Mucosa of descending colon (tissue), 3 donors: Measurements from ENCODE around the gene HLA-DQA1. TPM values are rescaled to one million over a fixed set of nuclear protein-coding genes. Genes with fewer than 3 reads are reported as not detected.
A peak's percentile ranks its signal among the peaks of the same experiment; 100 is the strongest.
"Not testable (repeated sequence)": the region's sequence is repeated elsewhere in the genome, so short reads cannot be mapped to it uniquely, and the experiment has no call there.

Experiments
- ATAC-seq: fragments of 200-7000 bp; cut with Tn5 transposase; one replicate; pipeline ENCODE4 v1.9.1; 2020; ENCODE audit warnings: mild to moderate bottlenecking, moderate library complexity
- DNase-seq, 3 donors: peaks; one replicate each; pipeline ENCODE4 v3.0.0-alpha.2; 2020
- H3K36me3 ChIP-seq: fragments of 200-600 bp; one replicate; pipeline ENCODE4 v1.8.0; 2021; ENCODE audit warnings: low read depth, mild to moderate bottlenecking
- H3K4me1 ChIP-seq: fragments of 200-600 bp; one replicate; pipeline ENCODE4 v1.8.0; 2021; ENCODE audit warnings: low read depth, mild to moderate bottlenecking
- H3K4me3 ChIP-seq: fragments of 200-600 bp; one replicate; pipeline ENCODE4 v1.8.0; 2021; ENCODE audit warnings: mild to moderate bottlenecking
- H3K9me3 ChIP-seq: fragments of 200-600 bp; one replicate; pipeline ENCODE4 v1.8.0; 2021; ENCODE audit warnings: mild to moderate bottlenecking
- CTCF ChIP-seq: fragments of 200-600 bp; IDR thresholded peaks from one replicate; pipeline ENCODE4 v1.8.0; 2022; ENCODE audit warnings: antibody characterized with exemption, mild to moderate bottlenecking
- intact Hi-C, 2 donors: fragments of 100-400 bp; cut with DNase I in 1 of 2; cut with micrococcal nuclease in 1 of 2; formaldehyde crosslinking; loops; one replicate each; pipeline versions ENCODE4 v1.11.0 to v1.11.1; 2022; cut with DNase I, micrococcal nuclease
- long read RNA-seq, 2 donors: library from polyadenylated mRNA; unstranded; transcript quantifications; one replicate each; pipeline ENCODE4 v2.0.0, GENCODE V29; 2019 to 2021
- total RNA-seq, 3 donors: library from RNA; stranded (reverse); fragmentation: NEBNext Ultra II Directional in 2 of 3; extraction: Animal tissue kit (Norgen Biotek cat#: 25700) in 2 of 3; gene quantifications; one replicate each; pipeline versions ENCODE4 v1.2.1 to v1.2.4, GENCODE V29; 2021 to 2023
- donor health status: DM: no; HTN: no; CAD: no; lungs with moderate emphysema.
- donor health status: DM: no; HTN: no; CAD: no.
- donor health status: DM: no; HTN: yes; CAD: no.

HLA-DQA1 gene
- total RNA-seq = 10 to 100 TPM in 2 of 3 donors, 1 to 10 TPM in 1; 9.9 to 36.2 (median 24.1) TPM
- long read RNA-seq, donor 1, partial matches to known transcripts = 0 of 5 reads
- long read RNA-seq, donor 1, other reads (novel, unspliced or antisense) = 1 of 5 reads
- long read RNA-seq, donor 2, transcript HLA-DQA1-201 (5 exons, 1,591 nt) = major isoform, 11 of 12 reads
- long read RNA-seq, donor 2, partial matches to known transcripts = 1 of 12 reads
- long read RNA-seq, donor 2, other reads (novel, unspliced or antisense) = 0 of 12 reads

DNA sequence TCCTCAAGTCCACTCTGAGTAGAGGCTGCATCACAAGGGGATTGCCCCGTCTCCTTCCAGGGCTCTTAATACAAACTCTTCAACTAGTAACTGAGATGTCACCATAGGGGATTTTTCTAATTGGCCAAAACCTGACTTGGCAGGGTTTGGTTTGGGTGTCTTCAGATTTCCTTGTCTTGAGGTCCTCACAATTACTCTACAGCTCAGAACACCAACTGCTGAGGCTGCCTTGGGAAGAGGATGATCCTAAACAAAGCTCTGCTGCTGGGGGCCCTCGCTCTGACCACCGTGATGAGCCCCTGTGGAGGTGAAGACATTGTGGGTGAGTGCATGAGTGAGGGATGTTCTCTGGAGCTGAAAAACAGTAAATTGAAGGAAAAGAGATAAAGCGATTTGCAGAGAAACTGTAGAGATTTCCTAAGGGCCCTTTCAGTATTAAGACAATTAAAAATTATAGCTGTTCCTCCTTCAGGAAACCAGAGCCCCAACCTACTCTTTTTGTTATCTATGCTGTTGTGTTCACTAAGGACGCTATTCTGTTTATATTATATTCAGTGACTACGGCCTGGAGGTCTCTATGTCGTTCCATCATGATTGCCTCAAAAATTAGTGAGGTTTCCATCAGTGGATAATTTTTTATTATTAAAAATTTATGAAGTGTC lies at the start of gene HLA-DQA1:
HLA-DQA1 (plus strand) TSS at position 188 of the 662 bp plus-strand sequence; CDS start at position 241, 53 bp downstream.
- no peak for TF ChIP-seq CTCF
- H3K36me3 ChIP-seq = no peaks in the 10 kb centered on the region
- H3K9me3 ChIP-seq = no peaks in the 10 kb centered on the region
- peak; percentile 85 for ATAC-seq
- DNase-seq = peak in 1 of 3 donors; percentile 36
- H3K4me1 ChIP-seq = no peaks in the 10 kb centered on the region
- no peak within 1 kb of the TSS for H3K4me3 ChIP-seq
- intact Hi-C loops = no loop called here

DNA sequence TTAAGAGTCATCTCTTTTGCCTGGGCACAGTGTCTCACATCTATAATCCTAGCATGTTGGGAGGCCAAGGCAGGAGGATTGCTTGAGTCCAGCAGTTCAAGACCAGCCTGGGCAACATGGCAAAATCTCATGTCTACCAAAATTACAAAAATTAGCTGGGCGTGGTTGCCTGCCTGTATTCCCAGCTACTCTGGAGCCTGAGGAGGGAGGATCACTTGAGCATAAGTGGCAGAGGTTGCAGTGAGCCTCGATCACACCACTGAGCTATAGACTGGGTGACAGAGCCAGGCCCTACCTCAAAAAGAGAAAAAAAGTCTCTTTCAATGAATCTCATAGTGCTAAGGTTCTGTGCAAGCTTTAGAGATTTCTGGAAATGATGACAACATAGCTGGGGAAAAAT lies 49.0 kb upstream of the HLA-DQA1 start:
- Histone ChIP-seq H3K4me3 (no peak overlapping the region), H3K36me3 (no peaks in the 10 kb centered on the region), H3K4me1 (no peaks in the 10 kb centered on the region), H3K9me3 (no peaks in the 10 kb centered on the region)
- intact Hi-C loops = no loop called here
- TF ChIP-seq CTCF = no peak
- ATAC-seq (no peak), DNase-seq (no peak)

- H3K9me3 ChIP-seq = no peaks in the 10 kb centered on the region
- H3K4me1 ChIP-seq = no peaks in the 10 kb centered on the region
- DNase-seq = peak; percentile 12 to 66 (median 43)
- no peak within 1 kb of the TSS for H3K4me3 ChIP-seq
- intact Hi-C loops = no loop called here
- ATAC-seq = peak; percentile 98
- TF ChIP-seq CTCF = no peak
- no peaks in the 10 kb centered on the region for H3K36me3 ChIP-seq
Measured at GRCh38 chr6:32589596-32590449, 47.4 kb upstream of the HLA-DQA1 start, which contains the start of gene HLA-DRB1. HLA-DRB1 (minus strand) TSS chr6:32589848; CDS start chr6:32589742, 106 bp downstream.

GRCh38 chr6:32590713-32591112 lies 46.5 kb upstream of the HLA-DQA1 start:
- H3K4me3 ChIP-seq, H3K4me1 ChIP-seq, DNase-seq, H3K36me3 ChIP-seq, H3K9me3 ChIP-seq, intact Hi-C loops, ATAC-seq: not testable (repeated sequence)

- no peak overlapping the region for H3K4me3 ChIP-seq
- no peak for DNase-seq
- H3K4me1 ChIP-seq = no peaks in the 10 kb centered on the region
- ATAC-seq = no peak
- intact Hi-C loops = no loop called here
- no peak for TF ChIP-seq CTCF
- no peaks in the 10 kb centered on the region for H3K9me3 ChIP-seq
- H3K36me3 ChIP-seq = no peaks in the 10 kb centered on the region
Measured at GRCh38 chr6:32597024-32597423, 40.2 kb upstream of the HLA-DQA1 start.
